GM21423 (cell line): ENCODE data around the gene MORF4L1.
"Not testable (repeated sequence)": the region's sequence is repeated elsewhere in the genome, so short reads cannot be mapped to it uniquely, and the experiment has no call there.

ENCODE experiments used
- ATAC-seq: cut with Tn5 transposase; IDR thresholded peaks from one replicate; pipeline ENCODE4 v1.9.1; 2021; ENCODE audit warnings: mild to moderate bottlenecking, moderate library complexity; ENCODE audit not compliant: unreplicated experiment

Gene MORF4L1

DNA sequence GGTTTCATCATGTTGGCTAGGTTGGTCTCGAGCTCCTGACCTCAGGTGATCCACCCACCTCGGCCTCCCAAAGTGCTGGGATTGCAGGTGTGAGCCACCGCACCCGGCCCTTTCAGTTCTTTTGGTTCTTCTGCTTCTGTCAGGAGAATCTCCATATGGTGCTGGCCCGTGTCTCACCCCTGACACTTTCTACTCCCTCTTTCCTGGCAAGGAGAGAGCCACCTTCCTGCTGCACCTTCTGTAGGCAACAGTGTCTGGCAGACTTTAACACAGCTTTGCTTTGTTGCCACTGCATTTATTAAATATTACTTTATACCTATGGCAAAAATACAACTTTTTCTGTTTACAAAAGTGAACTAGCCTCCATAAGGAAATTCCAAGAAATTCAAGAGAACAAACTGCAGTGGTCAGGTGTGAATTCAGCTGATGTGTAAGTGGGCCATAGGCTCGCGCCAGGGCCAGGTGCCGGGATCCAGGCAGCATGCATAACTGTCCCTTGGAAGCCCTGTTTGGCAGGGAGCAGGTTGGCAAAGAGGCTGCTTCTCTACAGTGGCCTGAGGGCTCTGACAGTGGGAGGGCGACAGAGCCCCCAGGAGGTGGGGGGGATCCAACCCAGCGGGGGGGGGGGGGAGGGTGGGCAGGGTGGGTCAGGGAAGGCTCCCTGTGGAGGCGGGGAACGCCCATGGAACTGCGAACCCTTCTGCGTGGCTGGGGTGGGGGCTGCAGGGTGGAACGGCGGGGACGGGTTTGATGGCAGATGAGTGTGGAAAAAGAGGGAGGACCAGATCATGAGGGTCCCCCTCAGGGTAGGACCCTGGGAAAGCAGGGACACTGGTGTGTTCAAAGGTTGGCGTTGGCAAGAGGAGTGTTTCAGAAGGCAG is 51.0 kb downstream of the MORF4L1 start:
- no peak for ATAC-seq

DNA sequence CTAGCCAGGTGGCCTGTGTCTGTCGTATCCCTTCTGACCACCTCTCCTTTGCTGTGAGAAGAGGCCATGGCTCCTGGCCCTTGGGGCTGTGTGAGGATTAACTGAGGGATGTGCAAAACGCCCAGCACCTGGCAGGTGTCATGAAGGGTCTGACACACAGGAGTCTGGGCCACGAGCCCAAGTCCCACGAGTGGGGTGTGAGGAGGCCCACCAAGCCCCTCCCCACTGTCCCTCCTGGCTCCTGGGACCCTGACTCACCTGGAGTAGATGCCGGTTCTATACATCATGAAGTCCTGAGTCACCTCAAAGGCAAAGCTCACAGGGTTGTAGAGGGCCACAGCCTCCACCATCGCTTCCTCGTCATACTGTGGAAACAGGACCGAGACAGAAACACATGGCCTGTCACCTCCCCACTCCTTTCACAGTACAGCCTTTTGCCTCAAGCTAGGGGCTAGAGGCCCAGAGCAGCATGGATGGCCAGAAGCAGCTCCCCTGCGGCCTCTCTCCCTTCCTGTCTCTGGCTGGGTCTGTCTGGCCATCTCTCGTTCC is 52.5 kb downstream of the MORF4L1 start:
- no peak for ATAC-seq

DNA sequence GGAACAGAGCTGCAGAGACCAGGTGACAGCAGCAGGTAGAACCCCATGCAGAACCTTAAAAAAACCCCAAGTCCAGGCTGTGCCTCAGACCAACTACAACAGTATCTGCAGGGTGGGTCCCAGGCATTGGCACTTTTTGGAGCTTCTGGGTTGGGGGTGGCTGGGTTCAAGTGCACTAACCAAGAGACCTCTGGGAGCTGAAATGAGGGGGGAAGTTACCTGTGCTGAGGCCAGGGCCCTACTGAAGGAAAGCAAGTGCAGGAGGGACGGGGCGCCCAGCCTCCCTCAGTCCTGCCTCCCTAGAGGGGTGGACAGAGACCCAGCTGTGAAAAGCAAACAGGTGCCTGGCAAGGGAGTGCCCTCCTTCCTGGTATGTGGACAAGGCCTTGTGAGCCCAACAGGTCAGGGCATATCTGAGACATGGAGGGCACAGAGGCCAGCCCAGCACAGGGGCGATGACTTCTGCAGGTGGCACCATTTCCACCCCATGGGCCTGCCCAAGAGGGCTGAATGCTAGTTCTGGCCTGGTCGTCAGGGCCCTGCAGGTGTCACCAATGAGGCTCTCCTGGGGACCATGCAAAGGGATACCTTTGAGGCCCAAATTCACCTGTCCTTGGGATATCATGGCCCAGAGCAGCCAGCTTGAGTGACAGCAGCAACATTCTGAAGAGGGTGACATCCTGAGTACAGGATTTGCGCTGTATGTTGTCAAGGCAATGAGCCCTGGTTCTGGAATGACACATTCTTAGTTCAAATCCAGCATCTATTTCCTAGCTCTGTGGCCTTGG is 53.5 kb downstream of the MORF4L1 start:
- no peak for ATAC-seq

DNA sequence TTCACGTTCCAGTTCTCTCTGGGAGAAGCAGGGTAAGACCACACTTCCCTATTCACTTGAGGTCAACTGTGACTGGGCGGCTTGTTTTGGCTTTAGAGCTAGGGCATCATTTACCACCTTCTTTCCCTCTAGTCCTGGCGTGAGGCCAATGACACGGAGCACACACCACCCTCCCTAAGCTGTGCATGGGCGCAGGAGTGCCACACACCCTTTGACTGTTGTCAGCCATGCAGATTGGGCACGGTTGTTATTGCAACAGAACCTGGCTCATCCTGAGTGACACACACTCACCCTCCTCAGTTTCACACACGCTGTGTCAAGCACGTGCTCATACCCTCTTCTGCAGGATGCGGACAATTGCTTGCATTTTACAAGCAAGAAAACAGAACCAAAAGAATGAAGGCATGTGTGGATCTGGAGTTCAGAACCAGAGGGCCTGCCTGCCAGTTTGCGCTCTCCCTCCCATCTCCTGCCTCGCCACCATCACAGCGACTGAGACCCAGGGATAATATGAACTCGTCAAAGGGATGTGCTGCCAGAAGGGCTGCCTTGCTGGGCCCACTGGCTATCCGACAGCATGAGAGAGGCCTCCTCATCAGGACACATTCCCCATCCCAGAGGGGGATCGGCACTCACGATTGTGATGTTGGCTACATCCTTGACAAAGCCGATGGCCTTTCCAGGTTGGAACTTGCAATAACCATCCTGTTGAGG is 54.5 kb downstream of the MORF4L1 start:
- ATAC-seq: no peak

DNA sequence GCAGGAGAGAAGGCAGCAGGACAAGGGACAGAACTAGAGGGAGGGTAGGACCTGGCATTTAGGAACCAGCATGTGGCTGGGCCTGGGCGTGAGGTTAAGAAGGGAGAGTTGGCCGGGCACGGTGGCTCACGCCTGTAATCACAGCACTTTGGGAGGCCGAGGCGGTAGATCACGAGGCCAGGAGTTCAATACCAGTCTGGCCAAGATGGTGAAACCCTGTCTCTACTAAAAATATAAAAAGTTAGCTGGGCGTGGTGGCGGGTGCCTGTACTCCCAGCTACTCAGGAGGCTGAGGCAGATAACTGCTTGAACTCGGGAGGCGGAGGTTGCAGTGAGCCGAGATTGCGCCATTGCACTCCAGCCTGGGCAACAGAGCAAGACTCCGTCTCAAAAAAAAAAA is 55.5 kb downstream of the MORF4L1 start:
- not testable (repeated sequence) for ATAC-seq

DNA sequence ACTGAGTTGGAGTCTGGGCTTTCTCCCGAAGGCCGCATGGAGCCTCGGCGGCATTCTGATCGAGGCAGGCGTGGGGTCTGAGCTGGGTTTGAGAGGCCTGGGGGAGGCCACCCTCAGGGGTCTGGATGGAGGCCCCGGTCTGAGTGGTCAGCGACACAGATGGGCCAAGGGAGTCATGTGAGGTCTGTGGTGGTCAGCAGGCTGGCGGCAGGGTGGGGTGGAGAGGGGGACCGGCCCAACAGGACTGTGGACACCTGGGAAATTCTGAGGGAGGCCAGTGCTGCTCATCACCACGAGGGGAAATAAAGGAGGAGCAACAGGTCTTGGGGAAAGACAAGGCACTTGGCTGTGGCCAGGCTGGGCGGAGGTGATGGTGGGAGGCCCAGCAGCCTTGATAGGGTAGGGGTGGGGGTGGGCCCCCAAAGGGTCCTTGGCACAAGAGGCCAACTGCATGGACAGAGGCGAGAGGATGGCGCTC is 56.0 kb downstream of the MORF4L1 start:
- ATAC-seq: no peak

DNA sequence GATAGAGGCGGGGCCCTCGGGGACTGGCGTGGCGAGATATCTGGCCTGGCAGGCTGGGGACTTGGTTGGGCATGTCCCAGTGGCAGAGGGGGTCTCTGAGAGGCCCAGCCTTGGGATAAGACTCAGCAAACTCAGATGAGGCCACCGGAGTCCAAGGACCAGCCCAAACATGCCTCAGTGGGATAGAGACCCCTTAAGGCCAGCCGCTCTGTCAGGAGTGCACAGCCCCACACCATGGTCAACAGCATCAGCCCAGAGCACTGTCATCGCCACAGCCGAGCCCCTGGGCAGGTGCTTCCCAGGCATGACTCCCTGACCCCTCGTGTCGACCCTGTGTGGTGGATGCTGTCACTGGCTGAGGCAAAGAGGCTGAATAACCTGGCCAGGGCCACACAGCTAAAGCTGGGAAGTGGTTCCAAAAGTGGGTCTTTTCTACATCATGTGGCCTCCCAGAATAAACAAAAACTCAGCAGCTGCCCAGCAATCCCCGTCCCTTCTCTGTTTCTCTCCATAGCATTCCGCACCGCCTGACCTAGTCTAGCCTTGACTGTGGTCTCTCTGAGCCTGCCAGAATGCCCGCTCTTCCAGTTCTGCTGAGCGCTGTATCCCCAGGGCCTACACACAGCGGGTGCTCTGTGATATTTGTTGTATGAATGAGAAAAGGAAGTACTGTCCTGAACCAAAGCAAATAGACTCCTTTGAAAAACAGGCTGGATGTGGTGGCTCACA is 57.0 kb downstream of the MORF4L1 start:
- no peak for ATAC-seq

DNA sequence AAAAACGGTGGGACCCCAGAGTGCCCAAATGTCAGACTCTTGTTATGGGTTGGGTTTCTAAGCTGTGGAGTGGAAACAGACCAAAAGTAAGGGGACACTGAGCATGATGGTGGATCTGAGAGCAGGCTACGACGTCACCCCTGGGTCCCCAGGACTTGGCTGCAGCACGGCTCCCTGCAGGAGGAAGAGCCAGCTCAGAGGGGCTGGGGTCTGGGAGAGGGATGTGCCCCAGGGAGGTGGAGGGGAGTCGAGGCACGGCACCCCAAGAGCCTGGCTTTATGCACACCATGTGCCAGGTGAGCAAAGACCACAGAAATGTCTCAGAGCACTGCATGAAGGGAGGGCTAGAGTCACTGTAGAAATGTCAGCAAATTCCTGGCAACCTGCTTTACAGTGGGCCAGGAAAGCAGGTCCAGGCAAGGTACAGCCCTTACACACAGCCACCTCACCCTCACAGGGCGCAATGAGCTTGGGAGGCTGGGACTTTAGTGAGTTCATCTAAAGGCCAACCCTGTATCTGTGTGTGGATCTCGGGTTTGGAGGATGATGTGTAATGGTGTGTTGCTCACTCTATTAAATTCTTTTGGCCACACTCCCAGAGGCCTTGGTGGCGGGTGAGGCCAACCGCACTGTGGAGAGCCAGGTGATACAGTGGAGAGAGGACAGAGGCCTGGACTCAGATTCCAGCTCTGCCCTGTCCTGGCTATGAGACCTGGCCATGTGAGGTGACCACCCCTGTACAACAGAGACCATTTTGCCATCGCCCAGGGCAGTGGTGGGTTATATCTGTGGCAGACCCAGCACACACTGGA is 58.1 kb downstream of the MORF4L1 start:
- ATAC-seq: no peak

DNA sequence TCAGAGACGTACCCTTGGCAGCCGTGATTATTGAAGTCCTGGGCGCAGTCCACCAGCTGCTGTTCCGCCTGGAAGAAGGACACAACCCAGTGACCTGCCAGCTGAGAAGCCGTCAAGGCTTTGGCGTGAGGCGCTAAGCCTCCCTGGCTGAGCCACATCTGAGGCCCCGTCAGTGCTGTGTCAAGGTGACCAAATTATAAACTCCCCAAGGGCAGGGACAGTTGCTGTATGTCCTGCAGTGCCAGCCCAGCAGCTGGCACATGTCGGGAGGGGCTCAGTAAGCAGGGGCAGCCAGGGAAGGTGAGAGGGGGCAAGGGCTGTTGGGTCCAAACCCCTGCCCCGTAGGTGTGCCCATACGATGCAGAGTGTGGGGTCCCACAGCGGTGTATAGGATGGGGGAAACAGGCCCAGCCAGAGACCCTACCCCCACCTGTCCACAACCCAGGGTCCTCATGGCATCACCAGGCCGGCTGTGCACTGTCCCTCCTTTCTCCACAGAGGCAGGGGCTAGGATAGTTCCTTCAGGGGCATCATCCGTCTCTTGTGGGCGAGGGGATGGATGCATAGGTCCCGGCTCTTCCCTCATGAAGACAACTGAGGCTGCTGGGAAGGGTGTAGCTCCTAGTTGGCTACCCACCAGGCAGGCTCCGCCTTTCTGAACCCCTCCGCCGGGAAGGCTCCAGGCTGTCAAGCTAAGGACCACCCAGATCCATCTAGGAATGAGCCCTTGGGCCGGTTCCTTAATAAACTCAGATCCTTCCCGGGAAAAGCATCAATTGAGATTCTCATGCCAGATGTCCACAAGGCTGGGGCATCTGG is 59.0 kb downstream of the MORF4L1 start:
- no peak for ATAC-seq

DNA sequence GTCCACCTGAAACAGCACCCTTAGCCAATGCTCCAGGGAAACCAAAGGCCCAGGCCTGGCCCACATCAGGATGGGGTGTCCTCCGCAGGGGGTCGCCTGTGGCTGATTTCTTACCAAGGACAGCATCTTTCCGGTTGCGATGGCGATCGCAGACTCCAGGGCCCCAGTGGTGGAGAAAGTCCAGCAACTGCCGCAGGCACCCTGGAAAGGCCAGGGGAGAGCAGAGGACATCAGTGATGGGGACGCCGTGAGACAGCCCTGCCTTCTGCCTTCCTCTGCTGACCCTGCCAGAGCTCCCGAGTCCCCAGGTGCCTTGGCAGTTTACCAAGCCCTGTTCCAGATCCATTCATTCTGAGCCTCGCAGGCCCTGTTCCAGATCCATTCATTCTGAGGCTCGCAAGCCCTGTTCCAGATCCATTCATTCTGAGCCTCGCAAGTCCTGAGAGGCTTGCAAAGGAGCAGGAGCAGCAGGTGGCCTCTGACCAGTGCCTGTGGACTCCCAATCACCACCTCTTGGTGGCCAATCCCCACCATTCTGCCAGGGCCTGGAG is 59.6 kb downstream of the MORF4L1 start:
- ATAC-seq: no peak

DNA sequence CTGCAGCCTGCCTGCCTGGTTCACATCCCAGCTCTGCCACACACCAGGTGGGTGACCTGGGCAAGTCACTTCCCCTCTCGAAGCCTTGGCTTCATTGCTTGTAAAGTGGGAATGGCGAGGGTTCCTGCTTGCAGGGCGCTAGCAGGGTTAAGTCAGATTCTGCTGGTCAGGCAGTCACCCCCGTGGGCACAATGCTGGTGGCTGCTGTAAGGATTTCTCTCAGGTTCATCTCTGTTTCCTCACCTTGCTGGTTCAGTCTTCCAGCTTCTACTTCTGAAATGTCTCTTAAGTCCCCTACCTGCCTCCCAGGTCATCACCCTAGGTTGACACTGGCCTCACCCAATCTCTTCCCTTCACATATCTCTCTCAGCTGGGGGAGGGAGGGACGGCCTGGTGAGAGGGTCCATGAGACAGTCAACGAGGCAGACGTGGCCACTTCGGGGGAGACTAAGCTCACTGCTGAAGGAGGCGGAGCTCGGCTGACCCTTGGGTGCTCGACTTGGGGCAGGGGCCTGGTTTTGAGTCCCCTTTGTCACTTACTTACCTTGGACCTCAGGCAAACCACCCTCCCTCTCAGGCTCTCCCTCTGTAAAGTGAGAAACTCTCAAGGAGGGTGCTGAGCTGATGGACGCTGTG is 60.6 kb downstream of the MORF4L1 start:
- ATAC-seq: no peak

DNA sequence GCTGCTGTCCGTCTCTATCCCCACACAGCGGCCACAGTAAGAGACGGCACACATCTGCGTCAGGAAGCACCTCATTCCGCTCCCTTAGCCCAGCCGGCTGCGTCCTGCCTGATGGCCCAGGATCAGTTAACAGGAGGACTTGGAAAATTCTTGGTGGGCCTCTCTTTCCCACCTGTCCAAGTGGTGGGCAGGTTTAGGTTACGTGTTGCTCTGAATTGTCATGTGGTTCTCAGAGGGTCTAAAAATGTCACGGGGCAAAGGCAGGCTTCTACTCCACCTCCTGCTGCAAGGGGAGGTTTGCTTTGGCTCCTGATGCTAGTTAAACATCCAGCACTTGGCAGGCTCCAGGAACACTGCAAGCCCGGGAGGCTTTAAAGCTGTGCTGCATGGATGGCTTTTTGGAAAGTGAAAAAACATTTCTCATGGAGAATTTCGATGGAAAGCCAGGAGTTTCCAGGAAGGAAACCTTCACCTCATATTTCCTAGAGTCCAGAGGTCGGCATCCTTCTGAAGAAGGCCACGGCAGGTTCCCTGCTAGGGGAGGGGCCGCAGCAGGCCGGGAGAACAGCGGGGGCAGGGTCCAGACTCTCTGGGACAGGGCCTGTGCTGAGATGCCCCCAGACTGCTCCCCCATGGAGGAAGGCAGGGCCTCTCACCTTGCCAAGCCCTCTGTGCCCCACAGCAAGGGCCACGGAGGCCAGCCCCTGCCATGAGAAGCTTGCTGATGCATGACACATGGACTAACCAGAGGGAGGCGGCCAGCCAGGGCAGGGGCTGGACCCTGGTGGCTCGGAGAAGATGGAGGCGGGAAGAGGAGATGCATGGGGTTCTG is 61.3 kb downstream of the MORF4L1 start:
- ATAC-seq: no peak

DNA sequence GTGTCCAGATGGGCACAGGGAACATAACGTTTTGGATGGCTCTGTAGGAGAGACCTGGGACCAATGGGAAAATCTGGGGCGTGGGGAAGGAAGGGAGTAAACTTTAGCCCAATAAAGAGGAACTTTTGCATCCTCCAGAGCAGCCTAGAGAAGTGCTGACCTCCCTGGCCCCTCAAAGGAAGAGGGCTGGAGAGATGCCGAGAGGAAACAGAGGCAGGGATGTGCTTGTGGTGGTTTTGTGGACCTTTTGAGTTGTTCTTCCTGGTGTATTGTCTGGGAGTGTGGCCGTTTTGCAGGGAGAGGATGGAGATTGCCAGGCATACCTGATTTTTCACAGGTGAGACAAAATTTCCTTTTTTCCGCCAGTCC is 61.9 kb downstream of the MORF4L1 start:
- no peak for ATAC-seq

DNA sequence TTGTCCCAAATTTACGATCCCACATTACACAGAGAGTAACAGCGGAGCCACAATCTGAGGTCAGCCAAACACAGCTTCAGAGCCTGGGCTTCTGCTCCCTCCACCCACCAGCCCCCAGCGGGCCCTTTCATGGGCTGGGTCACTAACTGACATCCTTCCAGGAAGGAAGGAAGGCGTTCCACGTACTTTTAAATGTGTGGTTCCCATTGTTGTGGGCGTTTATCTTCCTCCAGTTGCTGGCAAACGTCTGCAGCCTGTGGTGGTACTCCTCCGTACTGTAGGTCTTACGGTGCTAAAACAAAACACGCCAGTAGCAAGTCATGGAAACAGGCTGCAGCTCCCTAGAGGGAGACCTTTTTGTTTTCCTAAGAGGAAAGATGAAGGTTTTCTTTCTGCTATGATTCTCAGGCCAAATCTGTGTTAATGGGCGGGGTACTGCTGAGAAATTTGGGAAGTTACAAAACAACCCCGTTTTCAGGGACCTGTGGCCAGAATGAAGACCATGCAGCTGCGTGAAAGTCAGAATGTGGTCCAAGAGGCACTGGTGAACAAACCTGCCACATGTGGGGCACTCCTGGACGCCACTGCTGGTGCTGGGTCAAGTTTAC is 64.5 kb downstream of the MORF4L1 start:
- ATAC-seq: no peak

DNA sequence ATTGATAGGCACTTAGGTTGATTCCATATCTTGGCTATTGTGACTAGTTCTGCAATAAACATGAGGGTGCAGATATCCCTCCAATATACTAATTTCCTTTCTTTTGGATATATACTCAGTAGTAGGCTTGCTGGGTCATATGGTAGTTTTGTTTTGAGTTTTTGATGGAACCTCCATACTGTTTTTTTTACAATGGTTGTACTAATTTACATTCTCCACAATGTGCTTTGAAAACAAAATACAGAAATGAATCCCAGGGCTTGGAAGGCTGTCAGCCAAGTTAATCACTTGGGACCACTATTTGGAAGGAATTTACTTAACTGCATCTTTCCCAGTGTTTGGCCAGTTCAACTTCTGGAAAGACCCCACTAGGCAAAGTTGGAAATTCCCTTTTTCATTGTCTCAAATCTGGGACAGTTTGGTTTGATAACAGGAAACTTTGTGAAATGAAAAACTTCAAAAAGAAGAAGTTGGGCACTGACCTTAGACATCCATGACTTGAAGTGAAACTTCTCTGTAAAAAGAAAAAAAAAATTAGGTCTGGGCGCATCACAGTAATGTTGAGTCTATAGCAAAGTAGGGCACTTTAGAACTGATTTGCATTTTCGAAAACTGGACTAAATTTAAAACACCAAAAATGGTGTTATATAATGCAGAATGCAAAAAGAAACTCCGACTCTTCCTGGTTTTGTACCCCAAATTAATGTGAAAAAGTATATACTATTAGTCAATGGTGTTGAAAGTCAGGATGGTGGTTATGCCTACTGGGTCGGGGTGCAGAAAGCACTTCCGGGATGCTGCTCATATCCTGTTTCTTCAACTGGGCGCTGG is 66.2 kb downstream of the MORF4L1 start:
- ATAC-seq: peak; percentile 72

DNA sequence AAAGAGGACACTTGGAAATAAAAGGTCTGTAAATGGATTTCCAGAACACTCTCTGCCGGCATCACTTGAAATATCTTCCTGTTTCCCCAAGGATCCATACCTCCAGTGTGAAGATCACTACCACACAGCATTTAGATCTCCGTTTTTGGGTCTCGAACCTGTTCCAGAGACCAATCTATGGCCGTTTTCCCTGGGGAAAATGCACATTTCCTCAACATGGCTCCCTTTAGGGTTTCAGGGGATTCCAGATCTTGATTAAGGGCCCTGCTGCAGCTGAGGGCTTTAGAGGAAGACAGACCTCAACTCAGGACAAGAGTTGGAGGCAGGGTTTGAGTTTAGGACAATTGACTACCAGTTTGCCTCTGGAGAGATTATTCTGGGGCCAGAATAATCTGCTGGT is 70.1 kb downstream of the MORF4L1 start:
- ATAC-seq: no peak
